Measurements from ENCODE around the gene LRRC75B.

Gene LRRC75B

DNA sequence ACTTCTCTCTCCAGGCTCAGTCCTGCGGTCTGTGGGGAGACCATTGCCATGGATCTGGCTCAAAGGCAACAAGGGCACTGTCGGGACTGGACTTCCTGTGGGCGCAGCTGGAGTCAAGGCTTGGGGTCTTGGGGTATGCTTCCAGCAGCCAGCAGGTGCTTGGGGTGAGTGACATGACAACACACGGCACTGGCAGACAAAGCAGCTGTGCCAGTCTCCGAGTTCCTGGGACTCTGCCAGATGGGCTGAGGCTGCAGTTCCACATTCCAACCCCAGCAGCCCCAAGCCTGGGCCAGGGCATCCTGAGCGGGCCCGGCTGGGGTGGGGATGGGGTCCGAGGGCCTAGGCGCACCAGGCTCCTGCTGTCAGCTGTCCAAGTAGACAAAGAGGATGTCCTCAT lies 50.2 kb downstream of the LRRC75B start:
- H3K9ac ChIP-seq (ENCODE audit: low read depth, low read length), result no peak overlapping the region
- H3K4me3 ChIP-seq (ENCODE audit: low read depth, low read length), result no peak overlapping the region
- H3K27me3 ChIP-seq (ENCODE audit: control insufficient read depth, insufficient read depth, low read length), result no peaks in the 10 kb centered on the region
- no peaks in the 10 kb centered on the region for H3K9me3 ChIP-seq (ENCODE audit: control insufficient read depth, insufficient read depth, low read length)
- peaks cover 48% of the 10 kb centered on the region for H3K36me3 ChIP-seq (ENCODE audit: control insufficient read depth, insufficient read depth, low read length)
- no peaks in the 10 kb centered on the region for H3K4me1 ChIP-seq (ENCODE audit: control insufficient read depth, insufficient read depth, low read length)

GRCh38 chr22:24541681-24542515 lies 51.0 kb downstream of the LRRC75B start:
- Histone ChIP-seq H3K4me1 (ENCODE audit: control insufficient read depth, insufficient read depth, low read length) (no peaks in the 10 kb centered on the region), H3K9me3 (ENCODE audit: control insufficient read depth, insufficient read depth, low read length) (no peaks in the 10 kb centered on the region), H3K36me3 (ENCODE audit: control insufficient read depth, insufficient read depth, low read length) (peaks cover 41% of the 10 kb centered on the region), H3K9ac (ENCODE audit: low read depth, low read length) (no peak overlapping the region), H3K4me3 (ENCODE audit: low read depth, low read length) (no peak overlapping the region), H3K27me3 (ENCODE audit: control insufficient read depth, insufficient read depth, low read length) (no peaks in the 10 kb centered on the region)

DNA sequence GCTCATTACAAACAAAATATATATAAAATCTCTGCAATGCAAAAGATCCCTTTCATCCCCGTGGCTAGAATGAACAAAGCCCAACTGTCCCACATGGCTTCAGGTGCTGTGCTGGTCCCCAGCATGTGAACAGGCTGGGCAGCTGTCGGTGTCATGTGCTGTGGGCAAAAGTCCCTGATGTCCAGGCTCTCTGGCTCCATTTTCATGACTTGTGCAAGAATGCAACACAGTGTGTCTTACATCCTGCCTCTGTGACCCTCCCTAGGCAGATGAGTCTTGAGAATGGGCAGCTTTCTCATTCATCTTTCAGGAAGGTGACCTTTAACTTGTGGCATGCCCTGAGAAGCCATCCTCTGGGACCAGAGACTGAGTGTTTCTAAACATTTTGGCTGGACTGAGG lies 52.4 kb downstream of the LRRC75B start:
- peaks cover 37% of the 10 kb centered on the region for H3K36me3 ChIP-seq (ENCODE audit: control insufficient read depth, insufficient read depth, low read length)
- H3K9me3 ChIP-seq (ENCODE audit: control insufficient read depth, insufficient read depth, low read length), result no peaks in the 10 kb centered on the region
- no peaks in the 10 kb centered on the region for H3K27me3 ChIP-seq (ENCODE audit: control insufficient read depth, insufficient read depth, low read length)
- no peaks in the 10 kb centered on the region for H3K4me1 ChIP-seq (ENCODE audit: control insufficient read depth, insufficient read depth, low read length)
- no peak overlapping the region for H3K4me3 ChIP-seq (ENCODE audit: low read depth, low read length)
- no peak overlapping the region for H3K9ac ChIP-seq (ENCODE audit: low read depth, low read length)

- Histone ChIP-seq H3K27me3 (ENCODE audit: control insufficient read depth, insufficient read depth, low read length) (no peaks in the 10 kb centered on the region), H3K9me3 (ENCODE audit: control insufficient read depth, insufficient read depth, low read length) (no peaks in the 10 kb centered on the region), H3K4me1 (ENCODE audit: control insufficient read depth, insufficient read depth, low read length) (no peaks in the 10 kb centered on the region), H3K9ac (ENCODE audit: low read depth, low read length) (no peak overlapping the region), H3K36me3 (ENCODE audit: control insufficient read depth, insufficient read depth, low read length) (peaks cover 7% of the 10 kb centered on the region), H3K4me3 (ENCODE audit: low read depth, low read length) (no peak overlapping the region)
These were observed 56.8 kb downstream of the LRRC75B start for GRCh38 chr22:24536089-24536488.

Measured in iPS-15b (cell line).